GM21723 (cell line): ENCODE results near the gene ADGRF5.
"Not testable (repeated sequence)": the region's sequence is repeated elsewhere in the genome, so short reads cannot be mapped to it uniquely, and the experiment has no call there.

Experiments used
- ATAC-seq: cut with Tn5 transposase; IDR thresholded peaks from one replicate; pipeline ENCODE4 v1.9.1; 2021; ENCODE audit warnings: mild to moderate bottlenecking, moderate library complexity; ENCODE audit not compliant: unreplicated experiment

The ADGRF5 gene

GRCh38 chr6:46893648-46894047, 28.1 kb downstream of the ADGRF5 start:
- no peak for ATAC-seq

GRCh38 chr6:46891252-46891795, 30.4 kb downstream of the ADGRF5 start:
- no peak for ATAC-seq

- ATAC-seq = no peak
These were observed 33.2 kb downstream of the ADGRF5 start for GRCh38 chr6:46888578-46888977.

GRCh38 chr6:46888031-46888430, 33.7 kb downstream of the ADGRF5 start:
- no peak for ATAC-seq

- ATAC-seq = no peak
These were observed 39.1 kb downstream of the ADGRF5 start for GRCh38 chr6:46882645-46883044.

GRCh38 chr6:46879003-46879402, 42.7 kb downstream of the ADGRF5 start:
- no peak for ATAC-seq

- ATAC-seq = no peak
These were observed 45.6 kb downstream of the ADGRF5 start for GRCh38 chr6:46876126-46876525.

- ATAC-seq = no peak
These were observed 54.3 kb downstream of the ADGRF5 start for GRCh38 chr6:46867411-46867810.

- no peak for ATAC-seq
These were observed 56.5 kb downstream of the ADGRF5 start for GRCh38 chr6:46865221-46865620.

- no peak for ATAC-seq
These were observed 57.9 kb downstream of the ADGRF5 start for GRCh38 chr6:46863791-46864190.

GRCh38 chr6:46862381-46862780, 59.4 kb downstream of the ADGRF5 start:
- no peak for ATAC-seq

- not testable (repeated sequence) for ATAC-seq
These were observed 65.8 kb downstream of the ADGRF5 start for GRCh38 chr6:46855966-46856365.

GRCh38 chr6:46851576-46851975, 70.2 kb downstream of the ADGRF5 start:
- not testable (repeated sequence) for ATAC-seq

GRCh38 chr6:46850792-46851191, 70.9 kb downstream of the ADGRF5 start:
- no peak for ATAC-seq

- ATAC-seq = no peak
These were observed 72.4 kb downstream of the ADGRF5 start for GRCh38 chr6:46849361-46849690.

- peak; percentile 94 for ATAC-seq
These were observed 72.9 kb downstream of the ADGRF5 start for GRCh38 chr6:46848684-46849360.

- ATAC-seq = no peak
These were observed 76.6 kb downstream of the ADGRF5 start for GRCh38 chr6:46845126-46845525.

- ATAC-seq = not testable (repeated sequence)
These were observed 79.4 kb downstream of the ADGRF5 start for GRCh38 chr6:46842252-46842846.

GRCh38 chr6:46838033-46838432, 83.7 kb downstream of the ADGRF5 start:
- ATAC-seq = no peak

GRCh38 chr6:46834991-46835390, 86.7 kb downstream of the ADGRF5 start:
- ATAC-seq = not testable (repeated sequence)

GRCh38 chr6:46834257-46834916, 87.4 kb downstream of the ADGRF5 start:
- ATAC-seq = not testable (repeated sequence)

- ATAC-seq = no peak
These were observed 88.9 kb downstream of the ADGRF5 start for GRCh38 chr6:46832816-46833215.
